A204.1 (cell line): Measurements from ENCODE around the gene FCN2.

Experiments
- FAIRE-seq: peaks from 2 replicates; lab custom pipeline; 2012; peaks lifted over from hg19 to GRCh38; lab: Jason Lieb, UNC

FCN2 gene

GRCh38 chr9:134912126-134912840 is 31.7 kb downstream of the FCN2 start:
- FAIRE-seq, result no peak

GRCh38 chr9:134913041-134913712 is 32.6 kb downstream of the FCN2 start:
- FAIRE-seq, result no peak

- no peak for FAIRE-seq
Observed at GRCh38 chr9:134913713-134914500, 33.3 kb downstream of the FCN2 start.

- no peak for FAIRE-seq
Observed at GRCh38 chr9:134914501-134914834, 33.9 kb downstream of the FCN2 start.

GRCh38 chr9:134915046-134915985 is 34.7 kb downstream of the FCN2 start:
- no peak for FAIRE-seq

GRCh38 chr9:134916161-134916665 is 35.6 kb downstream of the FCN2 start:
- no peak for FAIRE-seq

- no peak for FAIRE-seq
Observed at GRCh38 chr9:134917431-134918373, 37.1 kb downstream of the FCN2 start, which contains the start of gene FCN1. Gene FCN1 (minus strand): TSS chr9:134917912. CDS start chr9:134917871, 41 bp downstream.

- FAIRE-seq, result no peak
Observed at GRCh38 chr9:134918646-134919045, 38.0 kb downstream of the FCN2 start.

- no peak for FAIRE-seq
Observed at GRCh38 chr9:134919303-134919702, 38.7 kb downstream of the FCN2 start.

GRCh38 chr9:134922066-134922931 is 41.7 kb downstream of the FCN2 start:
- no peak for FAIRE-seq

GRCh38 chr9:134922932-134923240 is 42.3 kb downstream of the FCN2 start:
- no peak for FAIRE-seq

GRCh38 chr9:134923466-134923865 is 42.9 kb downstream of the FCN2 start:
- no peak for FAIRE-seq

GRCh38 chr9:134925011-134925511 is 44.5 kb downstream of the FCN2 start:
- FAIRE-seq, result no peak

- no peak for FAIRE-seq
Observed at GRCh38 chr9:134928436-134929192, 48.0 kb downstream of the FCN2 start.

GRCh38 chr9:134929193-134930158 is 48.9 kb downstream of the FCN2 start:
- no peak for FAIRE-seq

- no peak for FAIRE-seq
Observed at GRCh38 chr9:134930398-134930797, 49.8 kb downstream of the FCN2 start.

- FAIRE-seq, result no peak
Observed at GRCh38 chr9:134932171-134932570, 51.6 kb downstream of the FCN2 start.

GRCh38 chr9:134932606-134933005 is 52.0 kb downstream of the FCN2 start:
- no peak for FAIRE-seq
